Body of pancreas (tissue), 4 donors: Measurements from ENCODE around the gene CCDC106. TPM values are rescaled to one million over a fixed set of nuclear protein-coding genes. Genes with fewer than 3 reads are reported as not detected.

Experiments
- ATAC-seq: fragments of 150-250 bp; one replicate; pipeline ENCODE4 v1.9.1; 2016
- DNase-seq, 4 donors: peaks; one replicate each; pipeline ENCODE4 v3.0.0-alpha.2; 2019
- H3K27ac ChIP-seq, 4 donors: fragments of 200-600 bp; sonication (generic); 1 replicate in 3 of 4; 2 replicates in 1 of 4; pipeline versions ENCODE4 v1.5.1 to v1.6.1; 2016 to 2019; ENCODE audit warnings: mild to moderate bottlenecking in 1 of 4, mixed read lengths in 1 of 4, moderate library complexity in 1 of 4
- H3K27me3 ChIP-seq, 2 donors: fragments of 200-600 bp; sonication (generic); one replicate each; pipeline ENCODE4 v1.6.0; 2016; ENCODE audit warnings: mild to moderate bottlenecking in 1 of 2
- H3K36me3 ChIP-seq, 2 donors: fragments of 200-600 bp; sonication (generic); replicated peaks in 1 of 2; 2 replicates each; pipeline ENCODE4 v1.5.1; 2016; ENCODE audit warnings: low read depth in 2 of 2; ENCODE audit not compliant: insufficient read depth in 1 of 2
- H3K4me1 ChIP-seq: fragments of 200-600 bp; sonication (generic); one replicate; pipeline ENCODE4 v1.6.0; 2016
- H3K4me3 ChIP-seq, 2 donors: fragments of 200-600 bp; sonication (generic); 1 replicate in 1 of 2; 2 replicates in 1 of 2; pipeline ENCODE4 v1.5.1; 2016 to 2019
- H3K9me3 ChIP-seq, 3 donors: fragments of 200-600 bp; sonication (generic); 1 replicate in 2 of 3; 2 replicates in 1 of 3; pipeline ENCODE4 v1.5.1; 2016
- CTCF ChIP-seq, 7 experiments: fragments of 450-650 bp in 4 of 7; fragments of 200-600 bp in 3 of 7; sonication (generic) in 3 of 7; IDR thresholded peaks; one replicate each; pipeline ENCODE4 v1.5.1; 2016 to 2019; ENCODE audit warnings: antibody characterized with exemption in 7 of 7
- POLR2A ChIP-seq, 3 donors: fragments of 450-650 bp; IDR thresholded peaks; one replicate each; pipeline ENCODE4 v1.6.1; 2016; ENCODE audit warnings: antibody characterized with exemption in 3 of 3, mild to moderate bottlenecking in 2 of 3
- WGBS, 2 donors: methylation state at CpG; one replicate each; pipeline ENCODE4 v1.1.5; 2017; 5-methylcytosine and 5-hydroxymethylcytosine counted together
- intact Hi-C: fragments of 100-400 bp; cut with DNase I; formaldehyde crosslinking; loops from one replicate; pipeline ENCODE4 v1.15.1; 2023
- total RNA-seq, 2 donors: library from RNA; depleted of rRNA; stranded (reverse); fragments of >200 nt; gene quantifications; one replicate each; pipeline ENCODE4 v1.1.0, GENCODE V29; 2016

Gene CCDC106
- total RNA-seq, 2 donors from 2014 or later: 5.9 to 15.0 TPM

- H3K9me3 ChIP-seq: no peaks in the 10 kb centered on the region
- H3K4me1 ChIP-seq: peaks cover 71% of the 10 kb centered on the region
- 0 to 1% methylated on average over 25 of the region's 25 CpGs for WGBS, 2 donors
- H3K36me3 ChIP-seq: no peaks in the 10 kb centered on the region
- DNase-seq: no peak
- peak overlapping the region; percentile 82 to 92 for H3K4me3 ChIP-seq
- no peaks in the 10 kb centered on the region for H3K27me3 ChIP-seq
- intact Hi-C loops: no loop called here
- TF ChIP-seq POLR2A (IDR thresholded peaks at IDR 0.05) (peak in 1 of 3 donors; percentile 2), CTCF (IDR thresholded peaks at IDR 0.05) (no peak)
- H3K27ac ChIP-seq: peak overlapping the region; percentile 79 to 94 (median 92)
- ATAC-seq: no peak
Observed at GRCh38 chr19:55641426-55642152, 6.4 kb upstream of the CCDC106 start.

- peaks cover 70% of the 10 kb centered on the region for H3K4me1 ChIP-seq
- H3K9me3 ChIP-seq: no peaks in the 10 kb centered on the region
- no peaks in the 10 kb centered on the region for H3K36me3 ChIP-seq
- H3K4me3 ChIP-seq: peak overlapping the region; percentile 11 to 82
- no peaks in the 10 kb centered on the region for H3K27me3 ChIP-seq
- peak in 1 of 4 donors; percentile 34 for DNase-seq
- no peak for ATAC-seq
- WGBS, 2 donors: 0 to 1% methylated on average over 22 to 55 of the region's 65 CpGs
- peak overlapping the region; percentile 58 to 94 (median 92) for H3K27ac ChIP-seq
- TF ChIP-seq CTCF (IDR thresholded peaks at IDR 0.05): no peak
- TF ChIP-seq POLR2A (IDR thresholded peaks at IDR 0.05): peak in 2 of 3 donors; percentile 10 to 19
- intact Hi-C loops: no loop called here
Observed at GRCh38 chr19:55642153-55643002, 5.6 kb upstream of the CCDC106 start.

GRCh38 chr19:55643003-55643886, 4.8 kb upstream of the CCDC106 start, which contains the start of gene ZNF581:
TSS of gene ZNF581 (plus strand) at chr19:55643649. CDS start at chr19:55644572, 923 bp downstream.
- peak in 2 of 3 donors; percentile 50 to 55 for TF ChIP-seq POLR2A (IDR thresholded peaks at IDR 0.05)
- TF ChIP-seq CTCF (IDR thresholded peaks at IDR 0.05): no peak
- WGBS, 2 donors: 1 to 2% methylated on average over 35 to 51 of the region's 56 CpGs
- ATAC-seq: peak; percentile 62

GRCh38 chr19:55643887-55644176, 4.2 kb upstream of the CCDC106 start:
- Histone ChIP-seq H3K27ac (peak overlapping the region; percentile 58 to 93 (median 84)), H3K4me1 (peaks cover 70% of the 10 kb centered on the region)
- 0% methylated on average over 15 of the region's 15 CpGs for WGBS, 2 donors

More at GRCh38 chr19:55643003-55643886, 4.8 kb upstream of the CCDC106 start, which contains the start of gene ZNF581:
- intact Hi-C loops: no loop called here
- Histone ChIP-seq H3K27me3 (no peaks in the 10 kb centered on the region), H3K36me3 (no peaks in the 10 kb centered on the region), H3K27ac (peak within 1 kb of the TSS; percentile 58 to 94 (median 92)), H3K4me3 (peak within 1 kb of the TSS; percentile 90 to 96), H3K9me3 (no peaks in the 10 kb centered on the region), H3K4me1 (peaks cover 67% of the 10 kb centered on the region)
- peak; percentile 74 to 84 (median 76) for DNase-seq

More at GRCh38 chr19:55643887-55644176, 4.2 kb upstream of the CCDC106 start:
- TF ChIP-seq POLR2A (IDR thresholded peaks at IDR 0.05) (no peak), CTCF (IDR thresholded peaks at IDR 0.05) (no peak)
- no peaks in the 10 kb centered on the region for H3K36me3 ChIP-seq
- no peaks in the 10 kb centered on the region for H3K27me3 ChIP-seq
- H3K9me3 ChIP-seq: no peaks in the 10 kb centered on the region
- intact Hi-C loops: no loop called here
- ATAC-seq: no peak
- peak overlapping the region; percentile 90 to 96 for H3K4me3 ChIP-seq
- no peak for DNase-seq
